Measurements from ENCODE around the gene DNAJC15. TPM values are rescaled to one million over a fixed set of nuclear protein-coding genes. Genes with fewer than 3 reads are reported as not detected.

The DNAJC15 gene
- polyA plus RNA-seq, 1 donor = 20.4 TPM

GRCh38 chr13:43154156-43154651 is 130.8 kb downstream of the DNAJC15 start:
- no peak for DNase-seq (ENCODE audit: low read depth)

GRCh38 chr13:43154839-43155238 is 131.5 kb downstream of the DNAJC15 start:
- no peak for DNase-seq (ENCODE audit: low read depth)

GRCh38 chr13:43156916-43157315 is 133.5 kb downstream of the DNAJC15 start:
- DNase-seq (ENCODE audit: low read depth) = no peak

- no peak for DNase-seq (ENCODE audit: low read depth)
Measured at GRCh38 chr13:43157796-43158195, 134.4 kb downstream of the DNAJC15 start.

GRCh38 chr13:43158516-43158915 is 135.1 kb downstream of the DNAJC15 start:
- DNase-seq (ENCODE audit: low read depth) = no peak

GRCh38 chr13:43159026-43159461 is 135.7 kb downstream of the DNAJC15 start:
- DNase-seq (ENCODE audit: low read depth) = no peak

Other genes starting within 250 kb of the DNAJC15 start
- not detected for gene FAM216B, start 242.0 kb upstream of the DNAJC15 start, polyA plus RNA-seq (ENCODE audit: insufficient read length)
- 1.5 TPM for gene EPSTI1, start 31.3 kb upstream of the DNAJC15 start, polyA plus RNA-seq (ENCODE audit: insufficient read length)